ENCODE results near the gene GJA3.

Gene GJA3

GRCh38 chr13:20142927-20143480 lies 17.8 kb downstream of the GJA3 start:
- Histone ChIP-seq H3F3A (ENCODE audit: control insufficient read depth, insufficient read depth) (no peaks in the 10 kb centered on the region), H3K79me2 (ENCODE audit: control insufficient read depth, low read length) (no peaks in the 10 kb centered on the region), H3K36me3 (ENCODE audit: control insufficient read depth, low read length) (no peaks in the 10 kb centered on the region), H3K27ac (ENCODE audit: low read depth, low read length) (no peak overlapping the region), H3K4me3 (ENCODE audit: low read length) (no peak overlapping the region), H3K4me1 (ENCODE audit: control insufficient read depth, low read length) (no peaks in the 10 kb centered on the region), H3K4me2 (ENCODE audit: low read length) (no peak overlapping the region), H3K9me3 (ENCODE audit: control insufficient read depth, insufficient read depth, low read length) (no peaks in the 10 kb centered on the region), H3K9me2 (replicated peaks; ENCODE audit: control insufficient read depth, low read length) (no peaks in the 10 kb centered on the region), H4K20me1 (ENCODE audit: control insufficient read depth, insufficient read depth, low read depth, low read length) (no peaks in the 10 kb centered on the region), H3K27me3 (ENCODE audit: control insufficient read depth, low read length) (peaks cover 31% of the 10 kb centered on the region)
- no peak for TF ChIP-seq EZH2phosphoT487 (IDR thresholded peaks at IDR 0.05; ENCODE audit: borderline replicate concordance, low read length)
- no peak for TF ChIP-seq CTCF (IDR thresholded peaks at IDR 0.05; ENCODE audit: low read depth, low read length, poor library complexity, severe bottlenecking)

- Histone ChIP-seq H3K9me2 (replicated peaks; ENCODE audit: control insufficient read depth, low read length) (no peaks in the 10 kb centered on the region), H3K4me3 (ENCODE audit: low read length) (no peak overlapping the region), H3K4me2 (ENCODE audit: low read length) (no peak overlapping the region), H3K36me3 (ENCODE audit: control insufficient read depth, low read length) (no peaks in the 10 kb centered on the region), H4K20me1 (ENCODE audit: control insufficient read depth, insufficient read depth, low read depth, low read length) (no peaks in the 10 kb centered on the region), H3K27me3 (ENCODE audit: control insufficient read depth, low read length) (peaks cover 28% of the 10 kb centered on the region), H3K27ac (ENCODE audit: low read depth, low read length) (no peak overlapping the region), H3K79me2 (ENCODE audit: control insufficient read depth, low read length) (no peaks in the 10 kb centered on the region), H3K4me1 (ENCODE audit: control insufficient read depth, low read length) (no peaks in the 10 kb centered on the region), H3F3A (ENCODE audit: control insufficient read depth, insufficient read depth) (no peaks in the 10 kb centered on the region), H3K9me3 (ENCODE audit: control insufficient read depth, insufficient read depth, low read length) (no peaks in the 10 kb centered on the region)
- TF ChIP-seq EZH2phosphoT487 (IDR thresholded peaks at IDR 0.05; ENCODE audit: borderline replicate concordance, low read length): no peak
- no peak for TF ChIP-seq CTCF (IDR thresholded peaks at IDR 0.05; ENCODE audit: low read depth, low read length, poor library complexity, severe bottlenecking)
These were observed 18.6 kb downstream of the GJA3 start for GRCh38 chr13:20142023-20142926.

- Histone ChIP-seq H4K20me1 (ENCODE audit: control insufficient read depth, insufficient read depth, low read depth, low read length) (no peaks in the 10 kb centered on the region), H3K9me2 (replicated peaks; ENCODE audit: control insufficient read depth, low read length) (no peaks in the 10 kb centered on the region), H3K79me2 (ENCODE audit: control insufficient read depth, low read length) (no peaks in the 10 kb centered on the region), H3K36me3 (ENCODE audit: control insufficient read depth, low read length) (no peaks in the 10 kb centered on the region), H3K4me3 (ENCODE audit: low read length) (no peak overlapping the region), H3K4me1 (ENCODE audit: control insufficient read depth, low read length) (no peaks in the 10 kb centered on the region), H3K4me2 (ENCODE audit: low read length) (no peak overlapping the region), H3K9me3 (ENCODE audit: control insufficient read depth, insufficient read depth, low read length) (no peaks in the 10 kb centered on the region), H3K27ac (ENCODE audit: low read depth, low read length) (no peak overlapping the region), H3K27me3 (ENCODE audit: control insufficient read depth, low read length) (peaks cover 25% of the 10 kb centered on the region), H3F3A (ENCODE audit: control insufficient read depth, insufficient read depth) (no peaks in the 10 kb centered on the region)
- TF ChIP-seq CTCF (IDR thresholded peaks at IDR 0.05; ENCODE audit: low read depth, low read length, poor library complexity, severe bottlenecking) (no peak), EZH2phosphoT487 (IDR thresholded peaks at IDR 0.05; ENCODE audit: borderline replicate concordance, low read length) (no peak)
These were observed 19.4 kb downstream of the GJA3 start for GRCh38 chr13:20141238-20142022.

Data from DOHH2 (cell line).